ENCODE data around the gene MAP3K2. TPM values are rescaled to one million over a fixed set of nuclear protein-coding genes. Genes with fewer than 3 reads are reported as not detected.
A peak's percentile ranks its signal among the peaks of the same experiment; 100 is the strongest.
"Not testable (repeated sequence)": the region's sequence is repeated elsewhere in the genome, so short reads cannot be mapped to it uniquely, and the experiment has no call there.

Gene MAP3K2
- total and polyA plus RNA-seq, 2 experiments from 2014 or later, result 36.7 to 41.0 TPM

- Histone ChIP-seq H3K4me1 (ENCODE audit: insufficient read depth) (peaks cover 41% of the 10 kb centered on the region), H3K9me3 (ENCODE audit: low read depth) (no peaks in the 10 kb centered on the region)
Measured at GRCh38 chr2:127413200-127413599, 25.4 kb upstream of the MAP3K2 start.

GRCh38 chr2:127411653-127412369 is 24.0 kb upstream of the MAP3K2 start:
- no peaks in the 10 kb centered on the region for H4K20me1 ChIP-seq (ENCODE audit: insufficient read depth)
- H3K27ac ChIP-seq, result peak overlapping the region; percentile 87
- no peaks in the 10 kb centered on the region for H3K27me3 ChIP-seq (replicated peaks; ENCODE audit: insufficient read depth)
- no peaks in the 10 kb centered on the region for H3K79me2 ChIP-seq (ENCODE audit: insufficient read depth)
- TF ChIP-seq EZH2phosphoT487 (IDR thresholded peaks at IDR 0.05; ENCODE audit: insufficient read depth, low read depth) (no peak), EZH2 (IDR thresholded peaks at IDR 0.05; ENCODE audit: insufficient read depth, poor library complexity, severe bottlenecking) (no peak)
- WGBS, 2 experiments (ENCODE audit: low coverage in 1 of 2, low lambda C conversion rate in 2 of 2, missing lambda C conversion rate in 2 of 2), result 65 to 66% methylated on average over 12 of the region's 12 CpGs
- peaks cover 50% of the 10 kb centered on the region for H3K4me1 ChIP-seq (ENCODE audit: insufficient read depth)
- H2AFZ ChIP-seq, result peak overlapping the region; percentile 76
- in situ Hi-C loops (cut with MboI), result no loop called here
- H3K36me3 ChIP-seq (ENCODE audit: low read depth), result no peaks in the 10 kb centered on the region
- H3K4me3 ChIP-seq, result peak overlapping the region; percentile 60
- H3K9me2 ChIP-seq (ENCODE audit: insufficient read depth), result no peaks in the 10 kb centered on the region
- DNase-seq, result no peak
- peaks cover 50% of the 10 kb centered on the region for H3F3A ChIP-seq (ENCODE audit: insufficient read depth)
- peak overlapping the region; percentile 66 for H3K4me2 ChIP-seq (ENCODE audit: unreplicated experiment)
- H3K9ac ChIP-seq, result peak overlapping the region; percentile 65
- H3K9me3 ChIP-seq (ENCODE audit: low read depth), result no peaks in the 10 kb centered on the region

More at GRCh38 chr2:127413200-127413599, 25.4 kb upstream of the MAP3K2 start:
- Histone ChIP-seq H3K9me2 (ENCODE audit: insufficient read depth) (no peaks in the 10 kb centered on the region), H3K36me3 (ENCODE audit: low read depth) (no peaks in the 10 kb centered on the region), H3K79me2 (ENCODE audit: insufficient read depth) (no peaks in the 10 kb centered on the region), H3K4me3 (no peak overlapping the region), H4K20me1 (ENCODE audit: insufficient read depth) (no peaks in the 10 kb centered on the region), H3F3A (ENCODE audit: insufficient read depth) (peaks cover 50% of the 10 kb centered on the region), H3K9ac (0 out of 2 replicates have a peak overlapping the region, but pooled peaks have one; percentile 35), H3K27ac (peak overlapping the region; percentile 60), H2AFZ (0 out of 2 replicates have a peak overlapping the region, but pooled peaks have one; percentile 6), H3K27me3 (replicated peaks; ENCODE audit: insufficient read depth) (no peaks in the 10 kb centered on the region), H3K4me2 (ENCODE audit: unreplicated experiment) (no peak overlapping the region)
- 59 to 60% methylated on average over 3 of the region's 3 CpGs for WGBS, 2 experiments (ENCODE audit: low coverage in 1 of 2, low lambda C conversion rate in 2 of 2, missing lambda C conversion rate in 2 of 2)
- in situ Hi-C loops (cut with MboI), result no loop called here
- no peak for DNase-seq
- TF ChIP-seq EZH2 (IDR thresholded peaks at IDR 0.05; ENCODE audit: insufficient read depth, poor library complexity, severe bottlenecking) (no peak), EZH2phosphoT487 (IDR thresholded peaks at IDR 0.05; ENCODE audit: insufficient read depth, low read depth) (no peak)

GRCh38 chr2:127410871-127411652 is 23.3 kb upstream of the MAP3K2 start:
- H3K9me2 ChIP-seq (ENCODE audit: insufficient read depth), result no peaks in the 10 kb centered on the region
- WGBS, 2 experiments (ENCODE audit: low coverage in 1 of 2, low lambda C conversion rate in 2 of 2, missing lambda C conversion rate in 2 of 2), result 1% methylated on average over 6 of the region's 6 CpGs
- in situ Hi-C loops (cut with MboI), result no loop called here
- peak overlapping the region; percentile 66 for H3K4me2 ChIP-seq (ENCODE audit: unreplicated experiment)
- DNase-seq, result peak; percentile 83
- H3K36me3 ChIP-seq (ENCODE audit: low read depth), result no peaks in the 10 kb centered on the region
- no peaks in the 10 kb centered on the region for H3K9me3 ChIP-seq (ENCODE audit: low read depth)
- H3K4me1 ChIP-seq (ENCODE audit: insufficient read depth), result peaks cover 57% of the 10 kb centered on the region
- H2AFZ ChIP-seq, result peak overlapping the region; percentile 76
- no peak for TF ChIP-seq EZH2phosphoT487 (IDR thresholded peaks at IDR 0.05; ENCODE audit: insufficient read depth, low read depth)
- TF ChIP-seq EZH2 (IDR thresholded peaks at IDR 0.05; ENCODE audit: insufficient read depth, poor library complexity, severe bottlenecking), result no peak
- H3K27ac ChIP-seq, result peak overlapping the region; percentile 87
- H3K79me2 ChIP-seq (ENCODE audit: insufficient read depth), result no peaks in the 10 kb centered on the region
- peak overlapping the region; percentile 60 for H3K4me3 ChIP-seq
- no peaks in the 10 kb centered on the region for H4K20me1 ChIP-seq (ENCODE audit: insufficient read depth)
- no peaks in the 10 kb centered on the region for H3K27me3 ChIP-seq (replicated peaks; ENCODE audit: insufficient read depth)
- H3F3A ChIP-seq (ENCODE audit: insufficient read depth), result peaks cover 50% of the 10 kb centered on the region
- H3K9ac ChIP-seq, result peak overlapping the region; percentile 65

GRCh38 chr2:127409716-127410115 is 21.9 kb upstream of the MAP3K2 start:
- H3K9ac ChIP-seq; H3K27me3 ChIP-seq (replicated peaks; ENCODE audit: insufficient read depth); in situ Hi-C loops (cut with MboI); H2AFZ ChIP-seq; DNase-seq; H3K36me3 ChIP-seq (ENCODE audit: low read depth); H4K20me1 ChIP-seq (ENCODE audit: insufficient read depth); H3K9me2 ChIP-seq (ENCODE audit: insufficient read depth); H3K4me2 ChIP-seq (ENCODE audit: unreplicated experiment); H3K79me2 ChIP-seq (ENCODE audit: insufficient read depth); H3K9me3 ChIP-seq (ENCODE audit: low read depth); H3K4me3 ChIP-seq: not testable (repeated sequence)
- peak overlapping the region; percentile 87 for H3K27ac ChIP-seq
- H3F3A ChIP-seq (ENCODE audit: insufficient read depth), result peaks cover 50% of the 10 kb centered on the region
- WGBS, 2 experiments (ENCODE audit: low coverage in 1 of 2, low lambda C conversion rate in 2 of 2, missing lambda C conversion rate in 2 of 2), result 97 to 98% methylated on average over 8 of the region's 8 CpGs
- H3K4me1 ChIP-seq (ENCODE audit: insufficient read depth), result peaks cover 57% of the 10 kb centered on the region

All from GM23248 (cell line).